Endodermal cell (in vitro differentiated cells): ENCODE results near the gene ULK3. TPM values are rescaled to one million over a fixed set of nuclear protein-coding genes. Genes with fewer than 3 reads are reported as not detected.

Source experiments
- DNase-seq: peaks from one replicate; pipeline ENCODE4 v3.0.0-alpha.2; 2017
- H3K27ac ChIP-seq: 2 replicates; pipeline ENCODE4 v1.5.1; 2013; ENCODE audit warnings: mild to moderate bottlenecking, low read depth, low read length, moderate library complexity
- H3K27me3 ChIP-seq: 2 replicates; pipeline ENCODE4 v1.6.1; 2013; ENCODE audit warnings: mild to moderate bottlenecking, low read length, moderate library complexity; ENCODE audit not compliant: insufficient read depth, control insufficient read depth, poor library complexity, severe bottlenecking
- H3K36me3 ChIP-seq: 2 replicates; pipeline ENCODE4 v1.7.0; 2013; ENCODE audit warnings: mild to moderate bottlenecking, low read length, moderate library complexity; ENCODE audit not compliant: control insufficient read depth, insufficient read depth
- H3K4me1 ChIP-seq: one replicate; pipeline ENCODE4 v1.7.0; 2013; ENCODE audit warnings: low read length; ENCODE audit not compliant: control insufficient read depth, insufficient read depth
- H3K4me3 ChIP-seq: 2 replicates; pipeline ENCODE4 v1.5.1; 2013; ENCODE audit warnings: mild to moderate bottlenecking, low read length, moderate library complexity
- H3K9ac ChIP-seq: 2 replicates; pipeline ENCODE4 v1.6.1; 2013; ENCODE audit warnings: mild to moderate bottlenecking, low read length, moderate library complexity; ENCODE audit not compliant: poor library complexity, severe bottlenecking; ENCODE audit errors: extremely low read depth
- H3K9me3 ChIP-seq: 2 replicates; pipeline ENCODE4 v1.6.1; 2013; ENCODE audit warnings: mild to moderate bottlenecking, low read length, moderate library complexity; ENCODE audit not compliant: control insufficient read depth
- H3K27ac Mint-ChIP-seq: 2 replicates; pipeline ENCODE4 v1.8.0; 2020; ENCODE audit warnings: mixed read lengths
- H3K27me3 Mint-ChIP-seq: 2 replicates; pipeline ENCODE4 v1.8.0; 2021; ENCODE audit warnings: mild to moderate bottlenecking, mixed read lengths; ENCODE audit not compliant: insufficient read depth
- H3K36me3 Mint-ChIP-seq: 2 replicates; pipeline ENCODE4 v1.8.0; 2020; ENCODE audit warnings: low read depth, mixed read lengths
- H3K4me1 Mint-ChIP-seq: 2 replicates; pipeline ENCODE4 v1.8.0; 2020; ENCODE audit warnings: mixed read lengths
- H3K4me3 Mint-ChIP-seq: 2 replicates; pipeline ENCODE4 v1.8.0; 2020; ENCODE audit warnings: mild to moderate bottlenecking, moderate library complexity, mixed read lengths
- H3K9me3 Mint-ChIP-seq: 2 replicates; pipeline ENCODE4 v1.8.0; 2020; ENCODE audit warnings: mild to moderate bottlenecking, mixed read lengths
- CTCF ChIP-seq: fragments of 200-600 bp; sonication (generic); conservative IDR thresholded peaks from 2 replicates; pipeline ENCODE4 v1.5.0; 2021; ENCODE audit warnings: antibody characterized with exemption, mild to moderate bottlenecking
- WGBS, 2 experiments: methylation state at CpG; one replicate each; pipeline versions ENCODE4 v1.1.5 to v1.1.7; 2013; ENCODE audit warnings: missing lambda C conversion rate in 2 of 2, mixed read lengths in 1 of 2; ENCODE audit not compliant: insufficient coverage in 1 of 2, insufficient read length in 1 of 2; 5-methylcytosine and 5-hydroxymethylcytosine counted together
- total RNA-seq, 2 donors: library from RNA; stranded (reverse); fragmentation: NEBNext Ultra II Directional in 1 of 2; extraction: Animal tissue kit (Norgen Biotek cat#: 25700) in 1 of 2; gene quantifications; 2 replicates in 1 of 2; 3 replicates in 1 of 2; pipeline ENCODE4 v1.2.1, GENCODE V29; 2021

Gene ULK3
- total RNA-seq, 2 donors from 2014 or later = 33.9 to 36.2 TPM

- H3K36me3 Mint-ChIP-seq = peaks cover under 1% of the 10 kb centered on the region
- H3K27me3 Mint-ChIP-seq = no peaks in the 10 kb centered on the region
- H3K27ac ChIP-seq = no peak overlapping the region
- H3K9me3 Mint-ChIP-seq = no peaks in the 10 kb centered on the region
- no peak overlapping the region for H3K4me3 ChIP-seq
- H3K27ac Mint-ChIP-seq = no peak overlapping the region
- no peaks in the 10 kb centered on the region for H3K9me3 ChIP-seq
- peaks cover 4% of the 10 kb centered on the region for H3K4me1 Mint-ChIP-seq
- no peak overlapping the region for H3K4me3 Mint-ChIP-seq
- WGBS, 2 experiments = 92 to 93% methylated on average over 2 to 3 of the region's 3 CpGs
- no peaks in the 10 kb centered on the region for H3K27me3 ChIP-seq
- no peaks in the 10 kb centered on the region for H3K36me3 ChIP-seq
- no peak for DNase-seq
- TF ChIP-seq CTCF = no peak
- H3K4me1 ChIP-seq = no peaks in the 10 kb centered on the region
- no peak overlapping the region for H3K9ac ChIP-seq
Observed at GRCh38 chr15:74809956-74810355, 33.0 kb downstream of the ULK3 start.

- 90 to 96% methylated on average over 5 of the region's 5 CpGs for WGBS, 2 experiments
- Mint-ChIP-seq H3K27me3 (no peaks in the 10 kb centered on the region), H3K36me3 (peaks cover 5% of the 10 kb centered on the region), H3K27ac (peak overlapping the region; percentile 72), H3K4me3 (no peak overlapping the region), H3K4me1 (peaks cover 4% of the 10 kb centered on the region), H3K9me3 (no peaks in the 10 kb centered on the region)
- Histone ChIP-seq H3K36me3 (peaks cover 1% of the 10 kb centered on the region), H3K9me3 (no peaks in the 10 kb centered on the region), H3K4me3 (no peak overlapping the region), H3K27me3 (no peaks in the 10 kb centered on the region), H3K4me1 (no peaks in the 10 kb centered on the region), H3K27ac (no peak overlapping the region), H3K9ac (no peak overlapping the region)
- no peak for TF ChIP-seq CTCF
- no peak for DNase-seq
Observed at GRCh38 chr15:74809242-74809641, 33.7 kb downstream of the ULK3 start.

- 73 to 91% methylated on average over 1 to 4 of the region's 4 CpGs for WGBS, 2 experiments
- no peaks in the 10 kb centered on the region for H3K9me3 ChIP-seq
- no peaks in the 10 kb centered on the region for H3K27me3 Mint-ChIP-seq
- TF ChIP-seq CTCF = peak; percentile 70
- no peaks in the 10 kb centered on the region for H3K9me3 Mint-ChIP-seq
- H3K27ac ChIP-seq = no peak overlapping the region
- H3K9ac ChIP-seq = no peak overlapping the region
- H3K4me3 Mint-ChIP-seq = no peak overlapping the region
- H3K4me1 Mint-ChIP-seq = peaks cover 4% of the 10 kb centered on the region
- peaks cover 9% of the 10 kb centered on the region for H3K36me3 Mint-ChIP-seq
- H3K4me1 ChIP-seq = no peaks in the 10 kb centered on the region
- no peaks in the 10 kb centered on the region for H3K27me3 ChIP-seq
- H3K36me3 ChIP-seq = peaks cover 5% of the 10 kb centered on the region
- no peak overlapping the region for H3K4me3 ChIP-seq
- DNase-seq = peak; percentile 81
- H3K27ac Mint-ChIP-seq = peak overlapping the region; percentile 72
Observed at GRCh38 chr15:74808840-74809229, 34.1 kb downstream of the ULK3 start.
